ENCODE data around the gene TUBGCP4.
"Not testable (repeated sequence)": the region's sequence is repeated elsewhere in the genome, so short reads cannot be mapped to it uniquely, and the experiment has no call there.

TUBGCP4 gene, protein sequence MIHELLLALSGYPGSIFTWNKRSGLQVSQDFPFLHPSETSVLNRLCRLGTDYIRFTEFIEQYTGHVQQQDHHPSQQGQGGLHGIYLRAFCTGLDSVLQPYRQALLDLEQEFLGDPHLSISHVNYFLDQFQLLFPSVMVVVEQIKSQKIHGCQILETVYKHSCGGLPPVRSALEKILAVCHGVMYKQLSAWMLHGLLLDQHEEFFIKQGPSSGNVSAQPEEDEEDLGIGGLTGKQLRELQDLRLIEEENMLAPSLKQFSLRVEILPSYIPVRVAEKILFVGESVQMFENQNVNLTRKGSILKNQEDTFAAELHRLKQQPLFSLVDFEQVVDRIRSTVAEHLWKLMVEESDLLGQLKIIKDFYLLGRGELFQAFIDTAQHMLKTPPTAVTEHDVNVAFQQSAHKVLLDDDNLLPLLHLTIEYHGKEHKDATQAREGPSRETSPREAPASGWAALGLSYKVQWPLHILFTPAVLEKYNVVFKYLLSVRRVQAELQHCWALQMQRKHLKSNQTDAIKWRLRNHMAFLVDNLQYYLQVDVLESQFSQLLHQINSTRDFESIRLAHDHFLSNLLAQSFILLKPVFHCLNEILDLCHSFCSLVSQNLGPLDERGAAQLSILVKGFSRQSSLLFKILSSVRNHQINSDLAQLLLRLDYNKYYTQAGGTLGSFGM

DNA sequence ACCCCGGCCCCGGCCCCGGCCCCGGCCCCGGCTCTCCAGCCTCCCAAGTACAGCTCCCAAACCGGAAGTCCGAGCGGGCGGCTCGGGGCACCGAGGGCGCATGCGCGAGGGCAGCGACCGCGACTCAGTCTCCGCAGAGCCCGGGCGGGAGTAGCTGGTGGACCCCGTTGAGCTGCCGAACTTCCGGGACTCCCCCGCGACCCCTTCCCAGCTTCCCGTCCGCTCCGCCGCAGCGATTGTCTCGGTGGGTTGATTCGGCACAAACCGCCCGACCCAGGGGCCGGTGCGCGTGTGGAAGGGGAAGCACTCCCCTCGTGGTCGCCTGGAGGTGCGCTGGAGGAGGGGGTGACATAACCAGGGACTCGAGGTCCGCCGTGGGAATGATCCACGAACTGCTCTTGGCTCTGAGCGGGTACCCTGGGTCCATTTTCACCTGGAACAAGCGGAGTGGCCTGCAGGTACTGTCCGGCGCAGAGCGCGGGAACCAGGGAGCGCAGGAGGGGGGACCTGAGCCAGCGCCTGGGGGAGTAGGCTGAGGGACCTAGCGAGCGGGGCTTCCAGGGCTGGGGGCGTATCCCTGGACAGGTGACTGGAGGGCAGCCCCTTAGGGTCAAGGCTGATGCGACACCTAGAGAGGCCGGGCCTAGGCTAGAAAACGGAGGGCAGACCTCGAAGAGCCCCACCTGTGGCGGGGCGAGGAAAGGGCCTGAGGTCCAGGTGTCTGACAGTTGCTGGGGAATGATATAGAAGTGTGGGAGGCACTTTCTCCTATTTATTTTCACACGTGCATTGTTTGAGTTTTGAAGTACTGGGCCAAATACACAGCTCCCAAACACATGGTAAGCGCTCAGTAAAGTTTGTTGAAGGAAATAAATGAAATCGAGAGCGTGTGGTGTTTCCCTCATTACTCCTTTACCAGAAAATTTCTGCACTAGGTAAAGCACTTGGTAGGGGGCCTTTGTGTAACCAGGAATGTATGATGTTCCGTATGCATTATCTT lies at the start of gene TUBGCP4, which contains the start of gene ZSCAN29:
TUBGCP4 (plus strand) TSS at position 127 of the 1,000 bp plus-strand sequence; CDS start at position 381, 254 bp downstream.
ZSCAN29 (minus strand) TSS at position 69 of the 1,000 bp plus-strand sequence. CDS start 1,130 bp downstream, outside the sequence.
- DNase-seq, result peak; percentile 93

DNA sequence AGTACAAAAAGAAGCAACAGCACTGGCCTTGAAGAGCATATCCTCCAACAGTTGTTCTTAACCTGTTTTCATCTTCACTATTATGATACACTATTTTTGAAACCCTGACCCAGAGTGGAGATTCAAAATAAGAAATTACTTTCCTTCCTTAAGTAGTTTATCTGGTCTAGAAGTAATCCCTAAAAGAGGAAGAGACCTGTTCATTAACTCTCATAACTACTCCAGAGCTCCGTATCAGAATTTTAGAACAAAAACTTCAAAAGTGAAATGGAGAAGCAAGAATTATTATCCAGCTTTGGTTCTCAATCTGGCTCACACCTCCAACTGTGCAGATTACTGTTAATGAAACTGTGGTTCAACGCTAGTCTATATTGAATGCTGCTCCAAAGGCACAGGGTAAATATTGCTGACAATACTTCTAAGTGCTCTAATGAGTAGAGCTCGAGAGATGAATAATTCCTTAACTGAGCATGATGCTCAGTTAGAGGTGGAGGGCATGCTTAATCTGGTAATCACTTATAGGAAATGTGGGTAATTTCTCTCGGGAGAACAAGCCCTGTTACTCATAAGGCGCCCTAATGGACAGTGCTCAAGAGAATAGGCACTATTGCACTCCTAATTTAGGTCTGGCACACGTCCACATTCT lies 45.7 kb upstream of the TUBGCP4 start:
- DNase-seq, result peak; percentile 72

DNA sequence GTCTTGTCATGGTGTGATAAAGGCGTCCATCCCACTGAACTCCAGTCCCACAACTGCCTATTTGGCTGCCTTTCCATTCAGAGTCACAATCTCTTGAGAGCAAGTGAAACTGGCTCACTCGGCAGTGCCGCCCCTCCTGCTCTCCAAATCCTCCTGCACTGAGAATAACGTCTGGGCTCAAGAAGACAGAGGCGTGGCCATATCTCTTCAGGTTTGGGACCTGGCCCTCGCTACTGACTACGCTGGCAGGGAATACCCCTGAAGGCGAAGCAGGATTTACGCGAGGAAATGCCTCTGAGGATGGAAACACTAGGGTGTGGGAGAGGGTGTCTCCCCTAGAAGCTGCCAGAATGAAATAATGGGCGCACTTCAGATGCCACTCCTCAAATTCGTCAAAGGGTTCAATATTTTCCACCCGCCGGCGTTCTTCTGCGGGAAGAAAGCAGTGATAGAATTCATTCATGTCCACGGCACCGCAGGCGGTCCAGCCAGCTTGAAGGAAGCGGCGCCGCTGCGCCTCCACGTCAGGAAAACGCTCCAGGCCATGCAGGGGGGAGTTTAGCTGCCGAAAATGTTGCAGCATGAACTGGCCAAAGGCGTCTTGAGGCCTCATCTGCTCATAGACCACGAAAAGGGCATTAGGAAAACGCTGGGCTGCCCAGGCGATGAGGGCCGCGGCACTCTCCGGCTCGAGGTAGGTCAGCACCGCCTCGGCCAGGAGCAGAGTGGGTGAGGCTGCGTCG lies 41.5 kb upstream of the TUBGCP4 start:
- peak; percentile 85 for DNase-seq

DNA sequence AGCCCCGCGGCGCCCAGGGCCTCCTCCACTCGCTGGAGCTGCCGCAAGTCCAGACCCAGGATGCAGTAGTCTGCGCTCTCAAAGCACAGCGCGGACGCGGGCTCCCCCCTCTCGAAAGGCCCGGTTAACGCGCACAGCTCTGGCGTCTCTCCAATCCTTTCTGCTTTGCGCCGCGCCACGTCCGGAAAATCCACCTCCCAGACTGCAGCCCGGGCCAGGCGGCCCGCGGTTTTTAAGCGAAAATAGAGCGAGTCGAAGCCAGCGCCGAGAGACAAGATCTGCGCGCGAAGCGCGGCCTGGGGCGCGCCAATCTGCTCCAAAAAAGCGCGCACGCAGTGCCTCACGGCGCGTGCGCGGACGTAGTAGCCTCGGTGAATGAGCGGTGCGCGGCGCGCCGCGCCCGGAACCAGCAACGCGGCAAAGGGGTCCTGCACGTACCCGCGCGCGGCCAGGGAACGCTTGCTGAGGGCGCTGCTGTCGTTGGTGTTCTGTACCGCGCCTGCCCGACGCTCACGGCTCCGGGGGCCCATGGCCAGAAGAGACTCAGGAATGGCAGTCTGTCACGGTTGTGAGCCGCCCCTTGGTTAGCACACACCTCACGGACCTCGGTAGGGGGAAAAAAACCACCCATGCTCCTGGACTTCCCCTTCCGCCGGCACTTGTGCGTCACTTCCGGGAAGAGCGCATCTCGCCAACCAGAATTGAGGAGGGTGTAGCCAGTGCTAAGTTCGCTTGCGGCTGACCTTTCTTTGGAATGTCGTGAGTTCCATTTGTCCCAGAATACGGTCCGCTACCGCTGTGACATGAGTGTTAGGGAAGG lies 40.7 kb upstream of the TUBGCP4 start, which contains the start of gene LCMT2:
LCMT2 (minus strand) TSS at position 614 of the 820 bp plus-strand sequence; CDS start at position 530, 84 bp downstream.
- DNase-seq, result peak; percentile 98

DNA sequence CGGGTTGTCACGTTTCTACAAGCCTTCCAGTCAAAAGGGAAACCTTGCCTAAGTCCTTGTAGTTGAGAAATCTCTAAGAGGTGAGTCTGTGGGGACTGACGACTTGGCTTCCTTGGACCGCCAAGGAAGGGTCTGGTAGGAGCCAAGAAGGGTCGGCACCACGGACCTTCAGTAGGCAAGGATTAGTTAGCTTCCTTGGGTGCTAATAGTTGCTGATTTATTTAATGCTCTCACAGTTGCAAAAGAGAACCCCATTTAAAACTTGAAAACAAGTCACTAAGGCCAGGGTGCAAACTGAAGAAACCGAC lies 40.2 kb upstream of the TUBGCP4 start:
- no peak for DNase-seq

DNA sequence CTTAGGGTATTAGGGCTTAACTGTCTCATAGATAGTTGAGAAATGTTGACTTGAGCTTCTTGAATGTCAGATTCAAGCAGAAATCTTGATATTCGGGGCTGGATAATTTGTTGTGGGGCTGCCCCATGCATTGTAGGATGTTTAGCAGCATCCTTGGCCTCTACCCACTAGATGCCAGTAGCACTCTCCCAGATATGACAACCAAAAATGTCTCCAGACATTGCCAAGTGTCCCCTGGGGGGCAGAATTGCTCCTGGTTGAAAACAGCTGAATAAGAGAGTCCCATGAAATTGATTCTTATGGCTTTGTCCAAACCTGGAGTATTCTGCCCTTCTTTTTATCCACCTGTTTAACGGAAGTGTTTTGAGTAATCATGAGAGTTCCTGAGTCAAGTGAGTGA lies 24.6 kb upstream of the TUBGCP4 start:
- DNase-seq, result no peak

DNA sequence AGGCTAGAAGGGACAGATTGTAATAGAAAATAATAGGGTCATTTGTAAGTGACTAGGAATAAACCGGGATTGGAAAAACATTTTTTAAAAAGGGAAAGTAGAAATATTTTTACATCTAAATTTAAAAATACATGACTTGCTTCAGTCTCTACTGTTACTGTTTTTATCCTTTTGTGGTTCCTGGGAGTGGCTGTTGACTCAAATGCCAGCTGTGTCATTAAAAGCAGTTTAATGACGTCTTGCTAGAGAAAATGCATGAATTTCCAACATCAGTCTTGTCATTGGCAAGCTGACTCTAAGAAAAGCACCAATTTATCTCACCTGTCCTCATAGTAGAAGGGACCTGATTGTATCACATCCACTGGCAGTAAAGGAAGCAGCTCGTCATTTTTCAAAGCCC lies 23.8 kb upstream of the TUBGCP4 start:
- DNase-seq, result no peak

DNA sequence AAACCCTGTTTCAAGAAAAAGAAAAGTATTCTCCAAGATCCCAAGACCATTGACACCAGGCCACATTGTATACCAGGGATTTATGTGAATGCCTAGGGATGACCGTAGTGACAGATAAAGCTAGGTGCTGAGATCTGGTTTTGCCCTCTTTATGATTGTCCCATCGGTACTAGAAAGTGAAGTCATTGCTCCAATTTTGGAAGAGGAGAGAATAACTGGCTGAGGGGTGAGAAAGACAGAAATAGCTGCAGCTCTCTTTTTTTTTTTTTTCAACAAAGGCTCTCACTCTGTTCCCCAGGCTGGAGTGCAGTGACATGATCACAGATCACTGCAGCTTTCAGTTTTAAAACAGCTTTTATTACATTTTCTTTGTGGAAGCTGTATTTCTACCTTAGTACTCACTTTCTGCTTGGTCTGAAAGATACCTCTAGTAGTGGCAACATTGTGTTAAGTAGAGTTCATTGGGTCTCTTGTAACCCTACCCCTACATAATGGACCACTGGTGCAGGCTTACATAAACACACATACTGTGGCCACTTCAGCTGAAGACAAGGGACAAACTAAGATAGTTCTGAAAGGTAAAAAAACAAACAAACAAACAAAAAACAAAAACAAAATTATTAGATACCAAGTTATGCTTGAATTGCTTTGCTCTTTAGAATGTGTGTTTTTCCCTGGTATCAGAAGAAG lies 18.1 kb upstream of the TUBGCP4 start:
- DNase-seq, result no peak

DNA sequence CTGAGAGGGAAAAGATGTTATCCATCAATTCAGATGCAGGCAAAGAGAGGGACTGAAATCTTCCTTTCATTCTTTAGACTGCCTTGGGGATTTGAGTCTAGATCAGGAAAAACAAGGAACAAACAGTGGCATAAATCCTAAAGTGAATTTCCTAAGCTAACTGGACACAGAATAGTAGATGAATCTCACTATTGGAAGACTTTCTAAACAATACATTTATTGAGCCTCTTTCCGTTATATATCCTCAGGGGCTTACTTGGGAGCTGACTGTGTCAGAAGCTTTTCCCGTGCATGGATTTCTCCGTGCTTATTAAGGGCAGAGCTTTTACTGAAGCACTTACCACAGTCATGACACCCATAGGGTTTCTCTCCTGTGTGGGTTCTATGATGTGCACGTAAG lies 10.1 kb upstream of the TUBGCP4 start:
- no peak for DNase-seq

DNA sequence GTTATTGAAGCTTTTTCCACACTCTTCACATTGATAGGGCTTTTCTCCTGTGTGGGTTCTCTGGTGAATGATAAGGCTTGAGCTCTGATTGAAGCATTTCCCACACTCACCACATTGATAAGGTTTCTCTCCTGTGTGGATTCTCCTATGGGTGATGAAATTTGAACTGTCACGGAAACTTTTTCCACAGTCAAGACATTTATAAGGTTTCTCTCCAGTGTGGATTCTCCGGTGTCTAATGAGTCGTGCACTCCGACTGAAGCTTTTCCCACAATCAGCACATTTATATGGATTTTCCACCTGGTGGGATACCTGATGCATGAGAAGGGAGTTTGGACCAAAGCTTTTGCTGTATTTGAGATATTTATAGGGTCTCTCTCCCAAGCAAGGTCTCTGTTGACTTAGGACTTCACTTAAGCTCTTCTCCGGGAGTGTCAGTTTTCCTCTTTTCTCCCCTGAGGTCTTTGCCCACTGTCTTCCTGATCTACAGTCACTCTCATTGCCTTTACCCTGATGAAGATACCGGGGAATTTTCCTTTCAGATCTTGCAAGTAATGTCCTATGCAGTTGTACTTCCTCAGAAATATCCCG lies 9.5 kb upstream of the TUBGCP4 start:
- peak; percentile 6 for DNase-seq

DNA sequence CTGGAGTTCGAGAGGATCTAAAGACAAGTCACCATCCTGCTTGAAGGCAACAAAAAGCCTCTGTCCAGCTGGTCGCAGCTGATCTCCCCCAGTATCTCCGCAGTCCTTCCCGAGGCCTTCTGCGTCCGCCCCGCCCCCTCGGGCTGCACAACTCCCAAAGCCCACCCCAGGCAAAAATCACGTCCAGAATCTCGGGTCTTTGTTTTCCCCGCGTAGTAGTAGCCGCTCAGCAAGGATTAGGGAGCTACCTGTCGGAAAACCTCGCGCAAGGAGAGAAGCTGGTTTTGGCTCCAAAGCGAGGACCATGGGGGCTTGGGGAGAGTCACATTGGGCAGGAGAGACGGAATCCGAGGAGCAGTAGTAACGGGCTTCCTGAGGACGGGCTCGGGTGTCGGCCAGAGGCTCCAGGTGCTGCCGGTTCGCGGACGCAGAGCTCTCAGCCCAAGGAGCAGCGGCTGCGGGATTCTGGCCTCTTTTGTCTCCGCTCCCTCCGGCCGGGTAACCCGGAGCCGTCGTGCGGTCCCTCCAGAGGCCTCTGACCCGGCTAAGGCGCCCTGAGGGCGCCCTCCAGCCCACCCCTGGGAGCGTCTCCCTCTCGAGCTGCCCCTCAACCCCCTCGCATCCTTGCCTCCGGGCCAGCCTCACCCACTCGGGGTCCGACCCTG lies 459 bp upstream of the TUBGCP4 start:
- DNase-seq, result peak; percentile 69

DNA sequence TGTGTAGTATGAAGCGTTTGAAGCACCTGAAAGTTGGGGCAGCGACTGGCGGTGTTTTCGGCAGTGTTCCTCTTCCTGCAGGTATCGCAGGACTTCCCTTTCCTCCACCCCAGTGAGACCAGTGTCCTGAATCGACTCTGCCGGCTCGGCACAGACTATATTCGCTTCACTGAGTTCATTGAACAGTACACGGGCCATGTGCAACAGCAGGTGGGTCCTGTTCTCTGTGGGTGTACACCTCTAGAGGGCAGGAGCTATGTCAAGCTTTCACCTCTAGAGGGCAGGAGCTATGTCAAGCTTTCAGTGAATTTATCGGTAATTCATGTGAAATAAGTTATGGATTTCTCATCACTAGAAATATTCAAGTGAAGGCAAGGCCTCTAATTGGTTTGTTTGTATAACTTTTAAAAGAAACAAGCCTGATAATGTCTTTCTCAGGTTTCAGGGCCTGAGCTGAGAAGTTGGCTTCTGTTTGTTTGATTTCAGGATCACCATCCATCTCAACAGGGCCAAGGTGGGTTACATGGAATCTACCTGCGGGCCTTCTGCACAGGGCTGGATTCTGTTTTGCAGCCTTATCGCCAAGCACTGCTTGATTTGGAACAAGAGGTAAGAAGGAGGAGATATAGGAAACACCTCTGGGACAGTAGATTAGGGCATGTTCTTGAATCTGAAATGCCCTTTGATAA lies 5.3 kb downstream of the TUBGCP4 start:
- DNase-seq, result peak; percentile 69

DNA sequence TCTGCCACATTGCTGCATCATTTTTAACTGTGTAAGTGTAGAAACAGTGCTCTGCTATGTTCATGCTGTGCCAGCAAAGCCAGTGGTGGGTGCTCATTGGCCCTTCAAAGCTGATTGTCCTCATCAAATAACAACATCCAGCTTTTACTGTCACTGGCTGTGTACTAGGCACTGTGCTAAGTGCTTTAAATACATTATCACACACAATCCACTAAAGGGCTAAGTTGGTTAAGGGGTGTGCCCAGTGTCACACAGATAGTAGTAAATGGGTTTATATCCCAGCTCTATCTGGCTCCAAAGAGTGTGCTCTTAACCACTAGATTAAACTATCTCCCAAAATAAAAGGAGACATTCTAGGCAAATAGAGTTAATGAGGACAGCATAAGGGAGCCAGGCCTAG lies 7.7 kb downstream of the TUBGCP4 start:
- DNase-seq, result no peak

DNA sequence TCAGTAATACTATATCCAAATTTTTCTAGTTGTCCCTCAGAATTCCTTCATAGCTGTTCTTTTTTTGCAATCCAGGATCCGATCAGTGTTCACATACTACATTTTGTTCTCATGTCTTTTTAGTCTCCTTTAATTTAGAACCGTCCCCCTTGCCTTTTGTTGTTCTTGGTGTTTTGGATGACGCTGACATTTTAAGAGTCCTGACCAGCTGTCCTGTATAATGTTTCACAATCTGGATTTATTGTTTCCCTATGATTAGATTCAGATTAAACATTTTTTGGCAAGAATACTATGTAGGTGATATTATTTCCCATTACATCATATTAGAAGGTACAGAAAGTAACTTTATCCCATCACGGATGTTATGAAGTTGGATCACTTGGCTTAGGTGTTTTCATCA lies 11.4 kb downstream of the TUBGCP4 start:
- DNase-seq, result no peak

DNA sequence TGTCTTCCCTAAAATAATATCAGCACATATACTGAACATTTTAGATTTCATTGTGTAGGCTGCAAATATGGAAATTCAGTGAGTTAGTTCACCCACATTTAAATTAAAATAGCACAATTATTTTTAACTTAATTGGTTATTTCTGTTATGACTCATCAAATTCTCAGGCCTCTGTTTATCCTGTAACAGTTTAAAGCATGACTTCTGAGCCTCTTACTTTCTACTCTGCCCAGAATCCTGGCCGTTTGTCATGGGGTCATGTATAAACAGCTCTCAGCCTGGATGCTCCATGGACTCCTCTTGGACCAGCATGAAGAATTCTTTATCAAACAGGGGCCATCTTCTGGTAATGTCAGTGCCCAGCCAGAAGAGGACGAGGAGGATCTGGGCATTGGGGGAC lies 12.2 kb downstream of the TUBGCP4 start:
- DNase-seq, result no peak

DNA sequence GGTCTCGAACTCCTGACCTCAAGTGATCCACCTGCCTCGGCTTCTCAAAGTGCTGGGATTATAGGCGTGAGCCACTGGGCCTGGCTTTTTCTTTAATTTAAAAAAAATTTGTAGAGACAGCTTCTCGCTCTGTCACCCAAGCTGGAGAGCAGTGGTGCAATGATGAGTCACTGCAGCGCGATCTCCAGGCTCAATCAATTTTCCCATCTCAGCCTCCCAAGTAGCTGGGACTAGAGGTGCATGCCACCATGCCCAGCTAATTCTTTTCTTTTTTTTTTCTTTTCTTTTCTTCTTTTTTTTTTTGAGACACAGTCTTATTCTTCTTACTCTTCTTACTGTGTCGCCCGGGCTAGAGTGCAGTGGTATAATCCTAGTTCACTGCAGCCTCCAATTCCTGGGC lies 19.8 kb downstream of the TUBGCP4 start:
- DNase-seq, result no peak

DNA sequence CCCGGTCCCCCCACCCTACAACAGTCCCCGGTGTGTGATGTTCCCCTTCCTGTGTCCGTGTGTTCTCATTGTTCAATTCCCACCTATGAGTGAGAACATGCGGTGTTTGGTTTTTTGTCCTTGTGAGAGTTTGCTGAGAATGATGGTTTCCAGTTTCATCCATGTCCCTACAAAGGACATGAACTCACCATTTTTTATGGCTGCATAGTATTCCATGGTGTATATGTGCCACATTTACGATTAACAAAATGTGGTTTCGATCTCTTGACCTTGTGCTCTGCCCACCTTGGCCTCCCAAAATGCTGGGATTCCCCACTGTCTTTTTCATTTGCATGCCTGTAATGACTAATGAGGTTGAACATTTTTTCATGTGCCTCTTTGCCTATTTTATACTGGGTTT lies 22.7 kb downstream of the TUBGCP4 start:
- DNase-seq, result not testable (repeated sequence)

DNA sequence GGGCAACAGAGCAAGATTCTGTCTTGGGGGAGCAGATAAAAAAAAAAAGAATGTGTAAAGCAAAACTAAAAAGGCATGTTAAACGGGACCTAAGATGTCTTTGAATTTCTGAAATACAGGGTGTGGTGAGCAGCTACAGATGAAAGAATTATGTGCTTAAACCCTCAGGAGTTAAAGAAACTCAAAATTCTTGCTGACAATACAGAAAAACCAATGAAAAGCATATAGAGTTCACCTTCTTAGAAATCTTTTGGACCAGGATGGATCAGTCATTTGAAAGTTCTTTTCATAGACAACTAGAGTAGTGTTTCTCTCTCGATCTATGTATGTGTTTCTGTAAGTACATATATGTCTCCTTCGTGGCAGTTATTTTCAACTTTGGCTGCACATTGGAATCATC lies 31.4 kb downstream of the TUBGCP4 start:
- no peak for DNase-seq

DNA sequence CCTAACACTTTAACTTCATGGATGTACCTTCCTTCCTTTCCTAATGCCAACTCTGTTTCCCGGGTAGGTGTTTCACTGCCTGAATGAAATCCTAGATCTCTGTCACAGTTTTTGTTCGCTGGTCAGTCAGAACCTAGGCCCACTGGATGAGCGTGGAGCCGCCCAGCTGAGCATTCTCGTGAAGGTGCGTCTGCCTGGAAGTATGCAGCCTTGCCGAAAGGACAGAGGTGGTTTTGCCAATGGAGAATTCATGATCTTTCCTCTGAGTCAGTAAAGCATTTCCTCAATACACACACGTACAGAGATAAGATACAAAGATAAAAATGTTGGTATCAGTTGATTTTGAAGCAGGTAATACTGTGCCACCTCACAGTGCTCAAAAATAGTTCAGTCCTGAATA lies 32.7 kb downstream of the TUBGCP4 start:
- no peak for DNase-seq

All from NCI-H69 (cell line).